Right lobe of liver (tissue), 4 donors: ENCODE data around the gene DPYD.

Experiments
- CTCF ChIP-seq, 4 donors: fragments of 200-600 bp in 3 of 4; fragments of 450-650 bp in 1 of 4; IDR thresholded peaks; one replicate each; pipeline versions ENCODE4 v1.5.1 to v1.8.0; 2016 to 2022; ENCODE audit warnings: antibody characterized with exemption in 4 of 4, mild to moderate bottlenecking in 2 of 4
- POLR2A ChIP-seq: fragments of 450-650 bp; IDR thresholded peaks from one replicate; pipeline ENCODE4 v1.6.1; 2017; ENCODE audit warnings: antibody characterized with exemption, mild to moderate bottlenecking
- donor health status: DM: no; HTN: no; CAD: no.
- donor health status: DM: no; HTN: no; CAD: no.
- donor health status: DM: no; HTN: yes; CAD: no.

- no peak for TF ChIP-seq CTCF (IDR thresholded peaks at IDR 0.05)
- no peak for TF ChIP-seq POLR2A
Observed at GRCh38 chr1:97304366-97304765, 616.5 kb downstream of the DPYD start.
